GM23338 (cell line): ENCODE measurements around the gene TBC1D19. TPM values are rescaled to one million over a fixed set of nuclear protein-coding genes. Genes with fewer than 3 reads are reported as not detected.
A peak's percentile ranks its signal among the peaks of the same experiment; 100 is the strongest.
"Not testable (repeated sequence)": the region's sequence is repeated elsewhere in the genome, so short reads cannot be mapped to it uniquely, and the experiment has no call there.

Experiments
- ATAC-seq: fragments of 200-7000 bp; cut with Tn5 transposase; 3 replicates; pipeline ENCODE4 v1.9.1; 2020
- DNase-seq: peaks from one replicate; pipeline ENCODE4 v3.0.0-alpha.2; 2015; ENCODE audit warnings: low spot score
- H2AFZ ChIP-seq: fragments of 200-600 bp; sonication (generic); 2 replicates; pipeline ENCODE4 v1.8.0; 2016; ENCODE audit warnings: antibody characterized with exemption, mild to moderate bottlenecking, moderate library complexity
- H3F3A ChIP-seq: fragments of 200-600 bp; sonication (generic); replicated peaks from 2 replicates; pipeline ENCODE4 v1.8.0; 2017; ENCODE audit warnings: antibody characterized with exemption, mixed run types, low read depth
- H3K27ac ChIP-seq: fragments of 200-600 bp; sonication (generic); 2 replicates; pipeline ENCODE4 v1.6.1; 2016; ENCODE audit warnings: low read depth
- H3K27me3 ChIP-seq: fragments of 200-600 bp; sonication (generic); 2 replicates; pipeline ENCODE4 v1.8.0; 2016; ENCODE audit warnings: mild to moderate bottlenecking, mixed run types, moderate library complexity; ENCODE audit not compliant: insufficient read depth
- H3K36me3 ChIP-seq: fragments of 200-600 bp; sonication (generic); 2 replicates; pipeline ENCODE4 v1.8.0; 2016; ENCODE audit warnings: mild to moderate bottlenecking; ENCODE audit not compliant: insufficient read depth
- H3K4me1 ChIP-seq: fragments of 200-600 bp; sonication (generic); 2 replicates; pipeline ENCODE4 v1.8.0; 2016; ENCODE audit warnings: mild to moderate bottlenecking, moderate library complexity; ENCODE audit not compliant: insufficient read depth
- H3K4me2 ChIP-seq: fragments of 200-600 bp; sonication (generic); 2 replicates; pipeline ENCODE4 v1.7.1; 2017; ENCODE audit warnings: mixed run types
- H3K4me3 ChIP-seq: fragments of 200-600 bp; sonication (generic); 2 replicates; pipeline ENCODE4 v1.6.1; 2016; ENCODE audit warnings: mixed run types
- H3K79me2 ChIP-seq: fragments of 200-600 bp; sonication (generic); replicated peaks from 2 replicates; pipeline ENCODE4 v1.8.0; 2017; ENCODE audit warnings: mild to moderate bottlenecking; ENCODE audit not compliant: insufficient read depth
- H3K9me2 ChIP-seq: fragments of 200-600 bp; sonication (generic); 2 replicates; pipeline ENCODE4 v1.8.0; 2017; ENCODE audit not compliant: insufficient read depth
- H4K20me1 ChIP-seq: fragments of 200-600 bp; sonication (generic); replicated peaks from 2 replicates; pipeline ENCODE4 v1.8.0; 2017; ENCODE audit warnings: mild to moderate bottlenecking; ENCODE audit not compliant: insufficient read depth
- H3K27ac Mint-ChIP-seq: 2 replicates; pipeline ENCODE4 v1.8.0; 2020; ENCODE audit warnings: inconsistent platforms, mild to moderate bottlenecking, moderate library complexity, mixed read lengths
- H3K27me3 Mint-ChIP-seq: 3 replicates; pipeline ENCODE4 v1.8.0; 2022; ENCODE audit warnings: low read depth, mild to moderate bottlenecking, moderate library complexity, mixed read lengths, inconsistent platforms; ENCODE audit not compliant: insufficient read depth, poor library complexity
- H3K36me3 Mint-ChIP-seq: 3 replicates; pipeline ENCODE4 v1.8.0; 2021; ENCODE audit warnings: low read depth, mild to moderate bottlenecking, inconsistent platforms, moderate library complexity, mixed read lengths
- H3K4me1 Mint-ChIP-seq: 3 replicates; pipeline ENCODE4 v1.8.0; 2020; ENCODE audit warnings: mild to moderate bottlenecking, inconsistent platforms, mixed read lengths
- H3K4me3 Mint-ChIP-seq: 3 replicates; pipeline ENCODE4 v1.8.0; 2021; ENCODE audit warnings: moderate library complexity, mild to moderate bottlenecking, inconsistent platforms, mixed read lengths
- H3K9me3 Mint-ChIP-seq: 3 replicates; pipeline ENCODE4 v1.8.0; 2020; ENCODE audit warnings: moderate library complexity, mild to moderate bottlenecking, inconsistent platforms, mixed read lengths
- CREB1 ChIP-seq: fragments of 250-450 bp; sonication (Bioruptor Pico); IDR thresholded peaks from 2 replicates; pipeline ENCODE4 v1.5.0; 2020; ENCODE audit warnings: low read depth, mild to moderate bottlenecking, moderate library complexity
- EZH2phosphoT487 ChIP-seq: fragments of 200-600 bp; sonication (generic); IDR thresholded peaks from one replicate; pipeline ENCODE4 v1.8.1; 2018; ENCODE audit warnings: antibody characterized with exemption; ENCODE audit not compliant: unreplicated experiment
- POLR2AphosphoS5 ChIP-seq: IDR thresholded peaks from 2 replicates; pipeline ENCODE4 v1.6.1; 2016; ENCODE audit warnings: antibody characterized with exemption, low read depth
- REST ChIP-seq: IDR thresholded peaks from one replicate; pipeline ENCODE4 v1.6.1; 2018; ENCODE audit warnings: antibody characterized with exemption; ENCODE audit not compliant: unreplicated experiment
- ZNF331 ChIP-seq: fragments of 250-450 bp; sonication (Bioruptor Pico); IDR thresholded peaks from 2 replicates; pipeline ENCODE4 v1.5.0; 2020; ENCODE audit warnings: low read depth, mild to moderate bottlenecking, moderate library complexity
- ZNF462 ChIP-seq: fragments of 250-450 bp; sonication (Bioruptor Pico); IDR thresholded peaks from 2 replicates; pipeline ENCODE4 v1.5.0; 2020; ENCODE audit warnings: mild to moderate bottlenecking, moderate library complexity
- polyA plus RNA-seq: library from polyadenylated mRNA; unstranded; fragments of >200 nt; fragmentation: Nextera tagmentation; extraction: Ambion mirVana; gene quantifications from 2 replicates; pipeline ENCODE4 v1.2.1, GENCODE V29; 2016
- total RNA-seq: library from RNA; depleted of rRNA; stranded (reverse); fragments of >200 nt; shearing (Covaris generic); gene quantifications from 2 replicates; pipeline ENCODE4 v1.2.3, GENCODE V29; 2014

TBC1D19 gene
- total and polyA plus RNA-seq, 2 experiments from 2014 or later = 1.9 to 4.3 TPM

GRCh38 chr4:26692014-26692726 is 108.3 kb downstream of the TBC1D19 start:
- Mint-ChIP-seq H3K9me3 (peaks cover 51% of the 10 kb centered on the region), H3K27ac (no peak overlapping the region), H3K27me3 (no peaks in the 10 kb centered on the region), H3K4me3 (no peak overlapping the region), H3K36me3 (peaks cover 57% of the 10 kb centered on the region), H3K4me1 (peaks cover 12% of the 10 kb centered on the region)
- Histone ChIP-seq H3K9me2 (peaks cover 8% of the 10 kb centered on the region; the same call in 1 of the 2 replicates), H3K27ac (0 out of 2 replicates have a peak overlapping the region, but pooled peaks have one; percentile 22), H3K79me2 (no peaks in the 10 kb centered on the region), H3K4me1 (peaks cover 12% of the 10 kb centered on the region; the same call in 1 of the 2 replicates), H3K4me3 (no peak overlapping the region), H2AFZ (no peak overlapping the region), H3K4me2 (no peak overlapping the region), H3K36me3 (0 out of 2 replicates have a peak, but pooled peaks cover 4% of the 10 kb centered on the region), H4K20me1 (no peaks in the 10 kb centered on the region), H3K27me3 (no peaks in the 10 kb centered on the region), H3F3A (no peaks in the 10 kb centered on the region)
- no peak for ATAC-seq
- peak; percentile 22 for DNase-seq
- TF ChIP-seq POLR2AphosphoS5 (no peak), ZNF331 (CRISPR knock-in tag) (no peak)

GRCh38 chr4:26694131-26694530 is 110.2 kb downstream of the TBC1D19 start:
- not testable (repeated sequence) for H3K27me3 ChIP-seq, H3K4me2 ChIP-seq, ATAC-seq, H4K20me1 ChIP-seq, H3K79me2 ChIP-seq, H3K4me3 Mint-ChIP-seq, H3K27ac ChIP-seq, H2AFZ ChIP-seq, H3K36me3 ChIP-seq, DNase-seq, H3K27ac Mint-ChIP-seq, H3F3A ChIP-seq, H3K4me3 ChIP-seq, H3K9me2 ChIP-seq, H3K27me3 Mint-ChIP-seq
- peaks cover 12% of the 10 kb centered on the region; the same call in 1 of the 2 replicates for H3K4me1 ChIP-seq
- H3K9me3 Mint-ChIP-seq = peaks cover 57% of the 10 kb centered on the region
- peaks cover 12% of the 10 kb centered on the region for H3K4me1 Mint-ChIP-seq
- peaks cover 59% of the 10 kb centered on the region for H3K36me3 Mint-ChIP-seq

- H3K36me3 ChIP-seq = no peaks in the 10 kb centered on the region
- H2AFZ ChIP-seq = no peak overlapping the region
- peaks cover 14% of the 10 kb centered on the region; the same call in 2 of the 3 replicates for H3K36me3 Mint-ChIP-seq
- no peak overlapping the region for H3K27ac ChIP-seq
- H3K4me3 ChIP-seq = no peak overlapping the region
- no peak overlapping the region for H3K4me2 ChIP-seq
- H4K20me1 ChIP-seq = no peaks in the 10 kb centered on the region
- no peaks in the 10 kb centered on the region for H3K79me2 ChIP-seq
- no peak overlapping the region for H3K27ac Mint-ChIP-seq
- H3K9me3 Mint-ChIP-seq = peaks cover 15% of the 10 kb centered on the region
- H3K9me2 ChIP-seq = no peaks in the 10 kb centered on the region
- DNase-seq (no peak), ATAC-seq (no peak)
- H3K4me3 Mint-ChIP-seq = no peak overlapping the region
- H3F3A ChIP-seq = no peaks in the 10 kb centered on the region
- H3K4me1 Mint-ChIP-seq = no peaks in the 10 kb centered on the region
- no peaks in the 10 kb centered on the region for H3K27me3 Mint-ChIP-seq
- H3K4me1 ChIP-seq = no peaks in the 10 kb centered on the region
- H3K27me3 ChIP-seq = no peaks in the 10 kb centered on the region
- TF ChIP-seq CREB1 (CRISPR knock-in tag) (no peak), EZH2phosphoT487 (no peak), ZNF462 (CRISPR knock-in tag) (no peak), POLR2AphosphoS5 (no peak), REST (no peak)
These were observed 116.2 kb downstream of the TBC1D19 start for GRCh38 chr4:26700110-26700509.
